HG03280 (cell line): ENCODE results near the gene NOL12.
"Not testable (repeated sequence)": the region's sequence is repeated elsewhere in the genome, so short reads cannot be mapped to it uniquely, and the experiment has no call there.

Source experiments
- ATAC-seq: cut with Tn5 transposase; IDR thresholded peaks from one replicate; pipeline ENCODE4 v1.9.1; 2021; ENCODE audit warnings: mild to moderate bottlenecking, moderate library complexity; ENCODE audit not compliant: unreplicated experiment

Gene NOL12

GRCh38 chr22:37686002-37686982 is at the start of gene NOL12:
TSS of gene NOL12 (plus strand) at chr22:37686343. CDS start at chr22:37686393, 50 bp downstream.
- ATAC-seq: peak; percentile 79

GRCh38 chr22:37636949-37637273 is 49.2 kb upstream of the NOL12 start:
- ATAC-seq: no peak

DNA sequence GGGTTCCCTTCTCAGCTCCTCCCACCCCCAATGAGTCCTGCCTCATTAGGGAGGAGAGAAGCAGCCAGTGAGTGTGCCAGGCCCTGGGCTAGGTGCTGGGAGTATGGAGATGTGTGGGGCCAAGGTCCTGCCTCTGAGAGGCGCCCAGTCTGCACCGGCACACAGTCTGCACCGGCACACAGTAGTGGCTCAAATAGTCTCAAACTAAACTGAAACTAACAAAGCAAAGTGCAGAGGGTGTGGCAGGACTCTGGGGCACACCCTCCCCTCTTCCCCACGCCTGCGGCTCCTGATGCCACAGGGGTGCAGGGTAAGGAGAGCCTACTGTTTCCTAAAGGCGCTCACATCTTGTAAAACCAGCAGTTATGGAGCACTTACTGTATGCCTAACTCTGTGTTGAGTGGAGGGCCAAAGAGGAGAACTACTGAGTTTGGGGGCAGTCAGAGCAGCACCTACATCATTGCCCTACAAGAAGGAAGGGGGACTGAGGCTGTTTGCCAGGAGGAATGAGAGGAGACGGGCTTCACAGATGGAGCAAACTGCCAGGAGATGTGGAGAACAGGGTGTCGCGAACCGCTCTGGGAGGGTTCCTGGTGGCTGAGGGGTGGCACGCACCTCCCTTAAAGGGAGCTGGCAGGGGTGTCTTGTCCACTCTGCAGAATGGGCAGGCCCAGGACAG is 47.6 kb upstream of the NOL12 start:
- ATAC-seq: no peak

DNA sequence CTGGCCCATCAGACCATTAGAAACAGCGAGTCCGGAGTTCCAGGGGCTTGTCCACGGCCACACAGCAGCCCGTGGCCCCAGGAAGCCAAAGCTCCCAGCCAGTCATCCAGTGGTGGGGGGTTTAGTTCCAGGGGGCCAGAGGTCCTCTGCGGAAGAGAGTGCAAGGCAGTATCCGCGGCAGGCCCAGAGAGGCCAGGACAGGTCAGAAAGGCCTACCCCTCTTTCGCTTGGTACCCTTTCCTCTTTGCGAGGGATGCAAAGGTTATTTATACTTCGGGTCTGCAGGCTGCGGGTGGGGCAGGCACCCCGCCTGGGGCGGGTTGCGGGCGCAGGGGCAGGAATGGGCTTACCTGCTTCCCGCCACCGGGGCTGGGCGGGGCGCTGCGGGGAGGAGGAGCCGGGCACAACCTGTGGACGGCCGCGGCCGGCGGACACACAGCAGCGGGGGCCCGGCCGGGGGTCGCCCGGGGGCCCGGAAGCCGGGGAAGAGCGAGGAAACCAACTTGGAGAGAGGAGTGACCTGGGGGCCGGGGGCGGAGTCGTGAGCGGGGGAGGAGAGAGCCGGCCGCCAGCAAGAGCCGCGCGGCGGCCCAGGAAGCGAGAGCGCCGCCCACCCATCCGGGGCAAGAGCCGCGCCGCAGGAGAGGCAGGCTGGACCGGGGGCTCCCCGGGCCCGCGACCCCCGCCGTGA is 46.9 kb upstream of the NOL12 start, which contains the start of gene SH3BP1:
TSS of gene SH3BP1 (plus strand) at position 600 of the 691 bp plus-strand sequence. CDS start 119 bp downstream, outside the sequence.
- no peak for ATAC-seq

- no peak for ATAC-seq
These were observed 46.2 kb upstream of the NOL12 start for GRCh38 chr22:37639771-37640590.

DNA sequence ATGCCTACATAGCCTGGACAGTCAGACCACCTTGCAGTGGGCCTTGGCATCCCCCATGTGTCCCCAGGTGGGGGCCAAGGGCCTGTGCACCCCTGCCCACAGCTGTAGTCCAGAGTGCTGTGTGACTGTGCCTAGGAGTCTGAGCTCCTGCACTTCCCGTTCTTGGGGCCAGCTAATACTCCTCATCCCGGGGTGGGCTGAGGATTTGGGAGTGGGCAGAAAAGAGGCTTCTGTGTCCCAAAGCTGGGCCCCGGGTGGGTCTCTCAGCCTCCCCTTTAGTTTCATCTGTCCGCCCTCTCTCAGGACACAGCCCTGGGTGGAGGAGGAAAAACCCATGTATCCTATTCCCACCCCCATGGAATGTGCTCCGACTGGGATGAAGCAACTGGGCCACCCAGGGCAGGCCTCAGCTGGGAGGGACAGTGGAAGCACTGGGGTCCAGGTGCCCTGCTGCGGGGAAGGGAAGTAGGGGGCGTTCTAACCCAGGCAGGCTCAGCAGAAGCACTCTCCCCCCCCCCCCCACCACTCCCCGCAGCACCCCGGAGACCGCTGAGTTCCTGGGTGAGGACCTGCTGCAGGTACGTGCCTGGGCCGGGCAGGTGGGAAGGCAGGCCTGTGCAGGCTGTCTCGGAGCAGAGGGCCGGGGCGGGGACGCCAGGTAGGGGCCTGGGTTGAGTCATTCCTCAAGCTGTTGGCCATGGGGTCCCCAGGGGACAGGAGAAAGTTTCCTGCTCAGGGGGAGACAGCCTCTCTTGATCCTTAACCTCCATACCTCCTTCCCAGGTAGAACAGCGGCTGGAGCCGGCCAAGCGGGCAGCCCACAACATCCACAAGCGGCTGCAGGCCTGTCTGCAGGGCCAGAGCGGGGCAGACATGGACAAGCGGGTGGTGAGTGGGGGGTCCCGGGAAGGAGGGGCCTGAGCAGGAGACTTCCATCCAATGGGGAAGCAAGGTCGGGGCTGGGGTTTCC is 45.3 kb upstream of the NOL12 start:
- no peak for ATAC-seq

DNA sequence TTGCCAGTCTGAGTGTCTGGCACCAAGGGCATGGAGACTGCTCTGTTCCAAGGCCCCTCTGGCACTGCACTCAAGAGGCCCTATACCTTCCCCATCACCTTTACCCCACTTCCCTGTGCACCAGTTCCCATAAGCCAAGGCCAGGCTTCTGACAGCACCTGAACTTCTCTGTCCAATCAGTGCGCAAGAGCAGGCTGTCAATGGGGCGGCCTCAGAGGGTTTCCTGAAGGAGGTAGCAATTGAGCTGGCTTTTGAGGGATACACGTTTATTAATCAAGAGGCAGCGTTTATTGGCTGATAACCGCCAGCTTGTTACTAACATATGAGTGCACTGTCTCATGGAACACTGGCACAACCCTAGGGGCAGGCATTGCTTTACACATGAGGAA is 44.6 kb upstream of the NOL12 start:
- no peak for ATAC-seq

DNA sequence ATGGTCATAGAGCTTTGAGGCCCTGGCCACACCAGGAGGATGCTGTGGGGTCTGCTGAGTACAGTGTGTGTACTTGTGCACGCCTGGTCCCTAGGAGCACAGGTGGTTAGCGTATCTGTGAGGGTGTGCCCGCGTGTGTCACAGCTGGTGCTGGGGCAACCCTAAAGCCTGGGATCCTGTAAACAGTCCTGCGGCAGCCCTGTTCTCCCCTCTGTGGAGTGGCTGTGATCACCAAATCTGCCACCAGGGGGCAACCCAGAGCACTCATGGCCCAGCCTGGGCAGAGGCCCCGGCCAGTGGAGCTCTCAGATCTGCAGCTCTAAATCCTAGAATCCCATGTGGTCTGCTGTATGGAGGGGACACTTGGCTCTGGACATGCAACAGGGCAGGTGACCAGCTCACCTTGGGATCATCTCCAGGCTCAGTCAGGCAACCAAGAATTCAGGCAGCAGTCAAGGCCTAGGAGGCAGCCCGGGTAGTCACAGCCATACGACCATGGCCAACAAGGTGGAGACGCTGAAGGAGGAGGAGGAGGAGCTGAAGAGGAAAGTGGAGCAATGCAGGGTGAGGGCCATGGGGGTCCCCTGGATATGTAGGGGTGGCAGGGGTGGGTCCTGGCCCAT is 42.8 kb upstream of the NOL12 start:
- peak; percentile 45 for ATAC-seq

GRCh38 chr22:37647317-37647716 is 38.8 kb upstream of the NOL12 start:
- ATAC-seq: no peak

- no peak for ATAC-seq
These were observed 38.2 kb upstream of the NOL12 start for GRCh38 chr22:37647928-37648327.

DNA sequence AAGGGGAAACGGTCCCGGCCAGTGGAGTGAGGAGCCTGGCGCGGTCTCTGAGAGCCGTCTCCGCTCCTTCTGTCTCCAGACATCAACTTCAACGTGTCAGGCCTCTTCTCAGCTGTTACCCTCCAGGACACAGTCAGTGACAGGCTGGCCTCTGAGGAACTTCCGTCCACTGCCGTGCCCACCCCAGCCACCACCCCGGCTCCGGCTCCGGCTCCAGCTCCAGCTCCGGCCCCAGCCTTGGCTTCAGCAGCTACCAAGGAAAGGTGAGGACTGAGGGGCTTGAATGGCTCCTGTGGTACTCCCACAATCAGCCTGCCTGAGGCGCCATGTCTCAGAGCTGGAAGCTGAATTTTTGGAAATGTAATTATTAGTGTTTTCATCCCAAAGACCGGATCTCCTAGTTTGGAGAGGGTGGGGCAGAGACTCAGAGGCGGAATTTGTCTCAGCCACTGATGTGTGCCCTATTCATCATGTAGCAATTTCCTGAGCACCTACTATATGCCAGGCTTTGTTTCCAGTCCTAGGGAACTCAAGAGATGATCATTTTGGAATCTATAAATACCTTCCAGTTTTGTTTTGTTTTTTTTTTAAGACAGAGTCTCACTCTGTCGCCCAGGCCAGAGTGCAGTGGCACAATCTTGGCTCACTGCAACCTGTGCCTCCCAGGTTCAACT is 35.5 kb upstream of the NOL12 start:
- ATAC-seq: no peak

GRCh38 chr22:37654563-37655251 is 31.4 kb upstream of the NOL12 start:
- ATAC-seq: no peak

DNA sequence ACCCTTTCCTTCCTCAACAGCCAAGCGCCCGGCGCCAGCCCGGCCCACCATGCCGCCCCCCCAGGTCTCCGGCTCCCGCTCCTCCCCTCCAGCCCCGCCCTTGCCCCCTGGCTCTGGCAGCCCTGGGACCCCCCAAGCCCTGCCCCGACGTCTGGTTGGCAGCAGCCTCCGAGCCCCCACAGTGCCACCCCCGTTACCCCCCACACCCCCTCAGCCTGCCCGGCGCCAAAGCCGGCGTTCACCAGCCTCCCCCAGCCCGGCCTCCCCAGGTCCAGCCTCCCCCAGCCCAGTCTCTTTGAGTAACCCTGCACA is 30.9 kb upstream of the NOL12 start:
- ATAC-seq: no peak

GRCh38 chr22:37656583-37656982 is 29.6 kb upstream of the NOL12 start:
- not testable (repeated sequence) for ATAC-seq

DNA sequence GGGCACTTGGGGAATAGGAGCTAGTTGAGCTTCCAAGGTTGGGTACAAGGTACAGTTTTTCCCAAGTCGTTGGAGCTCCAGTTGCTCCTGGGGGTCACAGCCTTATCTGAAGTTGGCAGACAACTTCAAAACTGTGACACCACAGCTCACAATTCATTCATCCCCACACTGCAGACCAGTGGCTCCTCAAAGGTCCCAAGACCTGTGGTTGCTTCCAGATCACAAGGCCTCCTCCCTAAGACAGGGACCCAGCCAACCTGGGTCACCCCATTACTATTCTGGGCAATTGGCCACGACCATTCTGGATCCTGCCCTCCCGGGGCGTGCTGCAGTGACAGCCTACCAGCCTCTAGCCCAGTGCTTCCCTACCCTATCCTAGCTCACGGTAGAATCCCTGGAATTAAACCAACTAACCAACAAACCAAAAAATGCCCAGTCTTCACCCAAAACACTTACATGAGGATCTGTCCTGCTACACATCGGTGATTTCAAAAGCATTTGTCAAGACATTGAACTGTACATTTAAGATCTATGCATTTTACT is 28.5 kb upstream of the NOL12 start:
- ATAC-seq: no peak

GRCh38 chr22:37658133-37659065 is 27.7 kb upstream of the NOL12 start, which contains the start of gene PDXP:
TSS of gene PDXP (plus strand) at chr22:37658723. CDS start at chr22:37658783, 60 bp downstream.
- peak; percentile 87 for ATAC-seq
